HepG2 (cell line): ENCODE data around the gene AXIN2. TPM values are rescaled to one million over a fixed set of nuclear protein-coding genes. Genes with fewer than 3 reads are reported as not detected.

Experiments used
- ATAC-seq: fragments of 200-7000 bp; cut with Tn5 transposase; 3 replicates; pipeline ENCODE4 v1.9.1; 2020; ENCODE audit warnings: mild to moderate bottlenecking, moderate library complexity
- BruUV-seq: library from RNA; stranded (reverse); fragments of 400-500 nt; replicated peaks from 2 replicates; lab custom pipeline; 2021; lab: Mats Ljungman, UMichigan
- CTCF ChIA-PET: fragments of 300-600 bp; formaldehyde crosslinking; extraction: SDS; loops from one replicate; lab custom pipeline; 2021; ENCODE audit warnings: low total read pairs, inconsistent platforms, low intra/inter-chr PET ratio; lab: Yijun Ruan, JAX
- POLR2A ChIA-PET: fragments of 350-600 bp; sonication (Branson Sonifier 250); formaldehyde crosslinking; loops from one replicate; lab custom pipeline; 2020; ENCODE audit warnings: antibody characterized with exemption, inconsistent platforms; lab: Yijun Ruan, JAX
- DNase-seq: peaks from one replicate; pipeline ENCODE4 v3.0.0-alpha.2; 2015; ENCODE audit warnings: low spot score
- FAIRE-seq: peaks from 3 replicates; lab custom pipeline; 2011; peaks lifted over from hg19 to GRCh38; lab: Jason Lieb, UNC
- H2AFZ ChIP-seq: one replicate; pipeline ENCODE4 v1.6.1; 2011; ENCODE audit warnings: low read length, inconsistent platforms
- H3K27ac ChIP-seq: fragments of 300-600 bp; 3 replicates; pipeline ENCODE4 v1.8.0; 2011; ENCODE audit warnings: mixed run types, mild to moderate bottlenecking, mixed read lengths, low read length, inconsistent platforms; ENCODE audit not compliant: insufficient read depth; ENCODE audit errors: extremely low read length
- H3K27me3 ChIP-seq, 2 experiments: fragments of 200-600 bp in 1 of 2; 2 replicates in 1 of 2; 3 replicates in 1 of 2; pipeline versions ENCODE4 v1.6.0 to v1.8.0; 2011; ENCODE audit warnings: low read length in 2 of 2, mild to moderate bottlenecking in 2 of 2, moderate library complexity in 2 of 2, inconsistent platforms in 1 of 2; ENCODE audit not compliant: insufficient read depth in 2 of 2, control insufficient read depth in 1 of 2
- H3K36me3 ChIP-seq, 2 experiments: fragments of 200-600 bp in 1 of 2; replicated peaks in 1 of 2; 2 replicates in 1 of 2; 3 replicates in 1 of 2; pipeline versions ENCODE4 v1.5.1 to v1.8.0; 2011; ENCODE audit warnings: low read length in 2 of 2, inconsistent platforms in 1 of 2; ENCODE audit not compliant: insufficient read depth in 2 of 2, control insufficient read depth in 1 of 2
- H3K4me1 ChIP-seq: 2 replicates; pipeline ENCODE4 v1.5.1; 2012; ENCODE audit warnings: low read length, inconsistent platforms; ENCODE audit not compliant: insufficient read depth
- H3K4me2 ChIP-seq: 2 replicates; pipeline ENCODE4 v1.6.0; 2011; ENCODE audit warnings: low read depth, low read length, inconsistent platforms
- H3K4me3 ChIP-seq, 3 experiments: fragments of 200-600 bp in 1 of 3; sonication (generic), shearing (Covaris generic) in 1 of 3; replicated peaks in 1 of 3; 2 replicates each; pipeline ENCODE4 v1.5.1; 2011 to 2016; ENCODE audit warnings: low read length in 3 of 3, inconsistent platforms in 2 of 3, low read depth in 2 of 3, mild to moderate bottlenecking in 2 of 3, control low read depth in 1 of 3, mixed read lengths in 1 of 3; ENCODE audit not compliant: insufficient read depth in 1 of 3
- H3K79me2 ChIP-seq: one replicate; pipeline ENCODE4 v1.6.1; 2011; ENCODE audit warnings: low read length, inconsistent platforms; ENCODE audit not compliant: insufficient read depth
- H3K9ac ChIP-seq: 2 replicates; pipeline ENCODE4 v1.6.0; 2011; ENCODE audit warnings: mild to moderate bottlenecking, low read depth, low read length, inconsistent platforms; ENCODE audit not compliant: insufficient read depth
- H3K9me3 ChIP-seq: 2 replicates; pipeline ENCODE4 v1.5.1; 2012; ENCODE audit warnings: mild to moderate bottlenecking, low read length
- H4K20me1 ChIP-seq: 2 replicates; pipeline ENCODE4 v1.6.0; 2011; ENCODE audit warnings: inconsistent platforms, mild to moderate bottlenecking, low read length, moderate library complexity; ENCODE audit not compliant: insufficient read depth
- GMEB1 ChIP-seq: sonication (generic); formaldehyde crosslinking; IDR thresholded peaks from 2 replicates; pipeline ENCODE4 v1.5.1; 2020; ENCODE audit warnings: missing genetic modification reagents, mild to moderate bottlenecking, borderline replicate concordance
- LBX2 ChIP-seq: sonication (generic); formaldehyde crosslinking; IDR thresholded peaks from 2 replicates; pipeline ENCODE4 v1.5.0; 2020; ENCODE audit warnings: missing genetic modification reagents, mild to moderate bottlenecking, borderline replicate concordance
- LCORL ChIP-seq, 2 experiments: fragments of 450-650 bp in 1 of 2; sonication (generic) in 1 of 2; formaldehyde crosslinking in 1 of 2; IDR thresholded peaks; 2 replicates each; pipeline versions ENCODE4 v1.5.0 to v1.6.1; 2017 to 2020; ENCODE audit warnings: antibody characterized with exemption in 1 of 2, missing genetic modification reagents in 1 of 2
- NR1H2 ChIP-seq: sonication (generic); formaldehyde crosslinking; IDR thresholded peaks from 2 replicates; pipeline ENCODE4 v1.8.1; 2022; ENCODE audit warnings: low read depth, missing genetic modification reagents, borderline replicate concordance
- ZMYM2 ChIP-seq: sonication (generic); formaldehyde crosslinking; IDR thresholded peaks from 2 replicates; pipeline ENCODE4 v1.8.0; 2022; ENCODE audit warnings: mild to moderate bottlenecking, missing genetic modification reagents
- ZNF501 ChIP-seq: sonication (generic); formaldehyde crosslinking; IDR thresholded peaks from 2 replicates; pipeline ENCODE4 v1.5.1; 2020; ENCODE audit warnings: mild to moderate bottlenecking, moderate library complexity, missing genetic modification reagents
- WGBS: methylation state at CpG from one replicate; pipeline ENCODE4 v1.1.6; 2017; ENCODE audit warnings: low lambda C conversion rate; 5-methylcytosine and 5-hydroxymethylcytosine counted together
- in situ Hi-C: cut with HindIII; loops from 2 replicates; pipeline ENCODE4 v1.10.0; 2017; ENCODE audit warnings: low pct_unique_long_range_greater_than_20kb; ENCODE audit not compliant: extremely low pct_ligation_motif_present
- intact Hi-C: fragments of 100-400 bp; cut with micrococcal nuclease; formaldehyde crosslinking; loops from one replicate; pipeline ENCODE4 v1.10.0; 2022; ENCODE audit not compliant: unreplicated experiment
- polyA plus RNA-seq, 8 experiments: library from polyadenylated mRNA; depleted of rRNA in 3 of 8; stranded (reverse) in 7 of 8; unstranded in 1 of 8; fragments of >200 nt; fragmentation: Illumina TruSeq in 4 of 8; extraction: Trizol in 4 of 8; gene quantifications; 2 replicates each; pipeline versions ENCODE4 v1.2.1 to v1.2.3, GENCODE V29; 2011 to 2016; ENCODE audit warnings: low read depth in 4 of 8, missing spikeins in 1 of 8, mixed read lengths in 1 of 8; ENCODE audit not compliant: insufficient read depth in 1 of 8
- total RNA-seq, 5 experiments: library from RNA; depleted of rRNA; stranded (reverse); fragments of >200 nt; fragmentation: Illumina TruSeq; extraction: Trizol; gene quantifications; 2 replicates each; pipeline ENCODE4 v1.2.3, GENCODE V29; 2016; ENCODE audit warnings: low read depth in 1 of 5

The AXIN2 gene
- total and polyA plus RNA-seq, 2 of the 13 experiments (the other 11 are each of a cell fraction or from before 2014, with no cell fraction given): 58.6 to 63.4 TPM

GRCh38 chr17:65496801-65497200 is 64.6 kb downstream of the AXIN2 start (continued):
- no peak for TF ChIP-seq GMEB1 (CRISPR knock-in tag)
- no peak for TF ChIP-seq ZNF501

GRCh38 chr17:65495122-65496055 is 66.1 kb downstream of the AXIN2 start:
- CTCF ChIA-PET: no interaction called here
- TF ChIP-seq LCORL (IDR thresholded peaks at IDR 0.05): no peak
- no peak for TF ChIP-seq LCORL (CRISPR knock-in tag; IDR thresholded peaks at IDR 0.05)
- TF ChIP-seq ZMYM2 (CRISPR knock-in tag): no peak
- no peak for TF ChIP-seq NR1H2
- TF ChIP-seq LBX2 (CRISPR knock-in tag): no peak
- Histone ChIP-seq H3K4me2 (no peak overlapping the region), H3K79me2 (no peaks in the 10 kb centered on the region), H3K9me3 (no peaks in the 10 kb centered on the region), H3K27me3 (peaks cover 0 to 3% of the 10 kb centered on the region in 2 experiments; a peak in 1 of 5 replicates), H4K20me1 (no peaks in the 10 kb centered on the region), H3K36me3 (no peaks in the 10 kb centered on the region), H3K4me1 (no peaks in the 10 kb centered on the region), H3K4me3 (no peak overlapping the region), H3K27ac (no peak overlapping the region), H2AFZ (no peak overlapping the region), H3K9ac (no peak overlapping the region)
- no peak for FAIRE-seq
- in situ Hi-C loops (no loop called here), intact Hi-C loops (no loop called here)
- 61% methylated on average over 14 of the region's 22 CpGs for WGBS
- no peak for DNase-seq
- POLR2A ChIA-PET: no interaction called here
- BruUV-seq: no TSS peak
- no peak for ATAC-seq
